WTC11 (cell line): ENCODE measurements around the gene CST5. TPM values are rescaled to one million over a fixed set of nuclear protein-coding genes. Genes with fewer than 3 reads are reported as not detected.

Experiments
- ATAC-seq: fragments of 200-7000 bp; cut with Tn5 transposase; 2 replicates; pipeline ENCODE4 v1.10.0; 2021; ENCODE audit warnings: mild to moderate bottlenecking, moderate library complexity
- CTCF ChIA-PET: fragments of 300-600 bp; sonication (Branson Sonifier 250); formaldehyde crosslinking; loops from one replicate; lab custom pipeline; 2021; ENCODE audit warnings: antibody characterized with exemption; lab: Charles Lee
- POLR2A ChIA-PET: fragments of 350-600 bp; sonication (Branson Sonifier 250); formaldehyde crosslinking; loops from one replicate; lab custom pipeline; 2021; ENCODE audit warnings: antibody characterized with exemption; lab: Charles Lee
- DNase-seq: peaks from one replicate; pipeline ENCODE4 v3.0.0; 2021; ENCODE audit warnings: low spot score
- H3K27ac Mint-ChIP-seq: 2 replicates; pipeline ENCODE4 v1.8.0; 2021; ENCODE audit warnings: mixed read lengths
- H3K27me3 Mint-ChIP-seq: 2 replicates; pipeline ENCODE4 v1.8.0; 2021; ENCODE audit warnings: low read depth, mild to moderate bottlenecking, moderate library complexity, mixed read lengths
- H3K36me3 Mint-ChIP-seq: 2 replicates; pipeline ENCODE4 v1.8.0; 2021; ENCODE audit warnings: mixed read lengths
- H3K4me1 Mint-ChIP-seq: 2 replicates; pipeline ENCODE4 v1.8.0; 2022; ENCODE audit warnings: mixed read lengths
- H3K4me3 Mint-ChIP-seq: 2 replicates; pipeline ENCODE4 v1.8.0; 2021; ENCODE audit warnings: mild to moderate bottlenecking, moderate library complexity, mixed read lengths
- H3K9me3 Mint-ChIP-seq: 2 replicates; pipeline ENCODE4 v1.8.0; 2021; ENCODE audit warnings: mixed read lengths
- CREB1 ChIP-seq: sonication (generic); formaldehyde crosslinking; IDR thresholded peaks from 2 replicates; pipeline ENCODE4 v1.8.0; 2023; ENCODE audit warnings: mild to moderate bottlenecking, missing genetic modification reagents
- CREM ChIP-seq: sonication (generic); formaldehyde crosslinking; IDR thresholded peaks from 2 replicates; pipeline ENCODE4 v1.8.1; 2022; ENCODE audit warnings: mild to moderate bottlenecking, missing genetic modification reagents, moderate library complexity
- FOXJ3 ChIP-seq: sonication (generic); formaldehyde crosslinking; IDR thresholded peaks from 2 replicates; pipeline ENCODE4 v1.9.0; 2021; ENCODE audit warnings: missing genetic modification reagents, mild to moderate bottlenecking, borderline replicate concordance
- HMGXB4 ChIP-seq: sonication (generic); formaldehyde crosslinking; IDR thresholded peaks from 2 replicates; pipeline ENCODE4 v1.8.1; 2023; ENCODE audit warnings: mild to moderate bottlenecking, moderate library complexity, missing genetic modification reagents
- JUN ChIP-seq: sonication (generic); formaldehyde crosslinking; IDR thresholded peaks from 2 replicates; pipeline ENCODE4 v1.8.0; 2023; ENCODE audit warnings: mild to moderate bottlenecking, missing genetic modification reagents
- MYBL2 ChIP-seq: sonication (generic); formaldehyde crosslinking; IDR thresholded peaks from 2 replicates; pipeline ENCODE4 v1.8.1; 2023; ENCODE audit warnings: mild to moderate bottlenecking, moderate library complexity, missing genetic modification reagents
- NFE2L1 ChIP-seq: sonication (generic); formaldehyde crosslinking; IDR thresholded peaks from 2 replicates; pipeline ENCODE4 v1.8.1; 2023; ENCODE audit warnings: missing genetic modification reagents
- NR3C1 ChIP-seq: sonication (generic); formaldehyde crosslinking; conservative IDR thresholded peaks from 2 replicates; pipeline ENCODE4 v1.8.1; 2023; ENCODE audit warnings: low read depth, mild to moderate bottlenecking, missing genetic modification reagents
- PRRX2 ChIP-seq: fragments of 250-450 bp; sonication (Bioruptor Pico); IDR thresholded peaks from 2 replicates; pipeline ENCODE4 v1.8.0; 2021; ENCODE audit warnings: mild to moderate bottlenecking
- RORB ChIP-seq: fragments of 250-450 bp; sonication (Bioruptor Pico); IDR thresholded peaks from 2 replicates; pipeline ENCODE4 v1.9.0; 2021; ENCODE audit warnings: mild to moderate bottlenecking
- SMAD3 ChIP-seq: sonication (generic); formaldehyde crosslinking; IDR thresholded peaks from 2 replicates; pipeline ENCODE4 v1.8.0; 2022; ENCODE audit warnings: missing genetic modification reagents, mild to moderate bottlenecking, borderline replicate concordance
- ZNF121 ChIP-seq: sonication (generic); formaldehyde crosslinking; IDR thresholded peaks from 2 replicates; pipeline ENCODE4 v1.8.0; 2023; ENCODE audit warnings: missing genetic modification reagents
- total RNA-seq: library from RNA; stranded (reverse); gene quantifications from 3 replicates; pipeline ENCODE4 v1.2.3, GENCODE V29; 2021
- TF ChIP-seq, protein P1 (sequence below): sonication (generic); formaldehyde crosslinking; IDR thresholded peaks from 2 replicates; pipeline ENCODE4 v1.8.1; 2023; ENCODE audit warnings: mild to moderate bottlenecking, missing genetic modification reagents, moderate library complexity
- TF ChIP-seq, protein P2 (sequence below): fragments of 250-450 bp; sonication (Bioruptor Pico); IDR thresholded peaks from 2 replicates; pipeline ENCODE4 v1.9.0; 2021; ENCODE audit warnings: mild to moderate bottlenecking, borderline replicate concordance
- TF ChIP-seq, protein P3 (sequence below): sonication (generic); formaldehyde crosslinking; IDR thresholded peaks from 2 replicates; pipeline ENCODE4 v1.8.0; 2022; ENCODE audit warnings: mild to moderate bottlenecking, missing genetic modification reagents
- TF ChIP-seq, protein P4 (sequence below): sonication (generic); formaldehyde crosslinking; IDR thresholded peaks from 2 replicates; pipeline ENCODE4 v1.8.1; 2023; ENCODE audit warnings: mild to moderate bottlenecking, missing genetic modification reagents, borderline replicate concordance

Gene CST5
- total RNA-seq, 1 experiment from 2014 or later, result not detected

DNA sequence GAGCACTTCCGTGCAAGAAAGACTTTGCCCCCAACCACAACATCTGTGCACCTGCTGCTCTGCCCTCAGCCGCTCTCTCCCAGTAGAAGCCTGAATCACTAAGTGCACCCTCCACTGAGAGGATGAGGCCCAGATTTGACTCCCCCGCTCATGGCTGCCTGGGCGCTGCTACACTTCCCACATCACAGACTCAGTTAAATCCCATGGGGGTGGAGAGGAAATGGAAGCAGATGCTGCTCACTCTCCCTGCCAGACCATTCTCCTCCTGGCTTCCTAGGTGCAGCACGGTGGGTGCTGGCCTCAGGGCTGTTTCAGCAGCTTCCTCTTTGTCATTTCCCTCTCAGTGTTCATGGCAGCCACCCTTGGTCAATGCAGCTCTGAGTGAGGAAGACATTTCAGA, 4.8 kb downstream of the CST5 start:
- ATAC-seq, result no peak
- H3K4me3 Mint-ChIP-seq, result no peak overlapping the region
- no peak overlapping the region for H3K27ac Mint-ChIP-seq
- POLR2A ChIA-PET, result no interaction called here
- CTCF ChIA-PET, result no interaction called here
- peaks cover 8% of the 10 kb centered on the region for H3K9me3 Mint-ChIP-seq
- no peak for DNase-seq
- TF ChIP-seq NR3C1 (CRISPR knock-in tag), result no peak
- no peak for TF ChIP-seq ZNF121 (CRISPR knock-in tag)
- no peak for TF ChIP-seq NFE2L1 (CRISPR knock-in tag)
- no peak for TF ChIP-seq PRRX2 (CRISPR knock-in tag)
- TF ChIP-seq SMAD3 (CRISPR knock-in tag), result no peak
- no peak for TF ChIP-seq HMGXB4 (CRISPR knock-in tag)
- peaks cover 12% of the 10 kb centered on the region for H3K27me3 Mint-ChIP-seq
- peaks cover 52% of the 10 kb centered on the region for H3K4me1 Mint-ChIP-seq
- H3K36me3 Mint-ChIP-seq, result no peaks in the 10 kb centered on the region

DNA sequence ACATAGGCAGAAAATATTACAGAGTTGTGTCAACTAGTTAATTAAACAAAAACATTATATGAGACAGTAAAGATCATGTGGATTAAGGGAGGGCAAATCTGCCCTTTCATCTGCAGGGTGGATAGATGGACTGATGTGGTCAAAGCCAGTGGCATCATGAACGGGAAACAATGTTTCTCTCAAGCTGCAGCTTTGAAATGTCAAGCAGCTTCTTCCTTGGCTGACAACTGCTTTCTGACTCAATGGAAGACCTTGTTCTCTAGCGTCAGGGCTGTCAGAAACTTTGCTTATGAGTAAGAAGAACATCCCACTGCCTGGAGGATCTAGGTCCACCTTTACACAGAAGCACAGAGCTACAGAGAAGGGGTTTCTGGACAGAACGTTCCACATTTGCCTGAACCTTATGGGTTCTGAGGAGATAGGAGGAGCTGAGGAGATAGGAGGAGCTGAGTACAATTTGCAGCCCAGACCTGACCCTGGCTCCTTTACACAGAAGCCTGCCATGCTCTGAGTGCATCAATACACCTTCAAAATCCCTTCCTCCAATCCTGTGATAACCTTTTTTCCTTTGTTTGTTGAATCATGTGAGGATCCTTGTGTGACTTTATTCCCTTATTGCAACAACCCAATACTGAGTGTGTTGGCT, 6.1 kb downstream of the CST5 start:
- H3K27me3 Mint-ChIP-seq, result peaks cover 12% of the 10 kb centered on the region
- no peaks in the 10 kb centered on the region for H3K36me3 Mint-ChIP-seq
- ChIA-PET CTCF (no interaction called here), POLR2A (interaction anchor here (0.6 kb wide), 1 partner anchor 122 kb away, joined by 12 read pairs; no protein-coding TSS in a partner anchor)
- peaks cover 64% of the 10 kb centered on the region for H3K4me1 Mint-ChIP-seq
- no peak overlapping the region for H3K27ac Mint-ChIP-seq
- H3K9me3 Mint-ChIP-seq, result peaks cover 8% of the 10 kb centered on the region
- DNase-seq, result no peak
- ATAC-seq, result no peak
- TF ChIP-seq NFE2L1 (CRISPR knock-in tag) (no peak), MYBL2 (CRISPR knock-in tag) (no peak)
- no peak overlapping the region for H3K4me3 Mint-ChIP-seq

GRCh38 chr20:23872065-23872464, 7.5 kb downstream of the CST5 start:
- Mint-ChIP-seq H3K27ac (no peak overlapping the region), H3K36me3 (no peaks in the 10 kb centered on the region), H3K4me3 (no peak overlapping the region), H3K9me3 (peaks cover 8% of the 10 kb centered on the region), H3K4me1 (peaks cover 76% of the 10 kb centered on the region), H3K27me3 (peaks cover 12% of the 10 kb centered on the region)
- ATAC-seq (peak; percentile 21; the same call in 1 of the 2 replicates), DNase-seq (no peak)
- CTCF ChIA-PET, result no interaction called here
- POLR2A ChIA-PET, result no interaction called here
- TF ChIP-seq, protein P1, sequence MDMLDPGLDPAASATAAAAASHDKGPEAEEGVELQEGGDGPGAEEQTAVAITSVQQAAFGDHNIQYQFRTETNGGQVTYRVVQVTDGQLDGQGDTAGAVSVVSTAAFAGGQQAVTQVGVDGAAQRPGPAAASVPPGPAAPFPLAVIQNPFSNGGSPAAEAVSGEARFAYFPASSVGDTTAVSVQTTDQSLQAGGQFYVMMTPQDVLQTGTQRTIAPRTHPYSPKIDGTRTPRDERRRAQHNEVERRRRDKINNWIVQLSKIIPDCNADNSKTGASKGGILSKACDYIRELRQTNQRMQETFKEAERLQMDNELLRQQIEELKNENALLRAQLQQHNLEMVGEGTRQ (CRISPR knock-in tag), result peak; percentile 60
- TF ChIP-seq CREB1, result no peak

GRCh38 chr20:23870461-23870860, 9.1 kb downstream of the CST5 start:
- Mint-ChIP-seq H3K27ac (peak overlapping the region; percentile 42; the same call in 1 of the 2 replicates), H3K4me1 (peaks cover 83% of the 10 kb centered on the region), H3K27me3 (peaks cover 12% of the 10 kb centered on the region), H3K9me3 (peaks cover 8% of the 10 kb centered on the region), H3K4me3 (no peak overlapping the region), H3K36me3 (no peaks in the 10 kb centered on the region)
- ChIA-PET CTCF (interaction anchor here (1.5 kb wide), 1 partner anchor 108 kb away, joined by 3 read pairs; no protein-coding TSS in a partner anchor), POLR2A (no interaction called here)
- DNase-seq, result no peak
- peak; percentile 6; the same call in 1 of the 2 replicates for ATAC-seq
- TF ChIP-seq RORB (CRISPR knock-in tag) (no peak), JUN (CRISPR knock-in tag) (no peak), CREM (CRISPR knock-in tag) (no peak), FOXJ3 (CRISPR knock-in tag) (no peak)
- TF ChIP-seq, protein P2, sequence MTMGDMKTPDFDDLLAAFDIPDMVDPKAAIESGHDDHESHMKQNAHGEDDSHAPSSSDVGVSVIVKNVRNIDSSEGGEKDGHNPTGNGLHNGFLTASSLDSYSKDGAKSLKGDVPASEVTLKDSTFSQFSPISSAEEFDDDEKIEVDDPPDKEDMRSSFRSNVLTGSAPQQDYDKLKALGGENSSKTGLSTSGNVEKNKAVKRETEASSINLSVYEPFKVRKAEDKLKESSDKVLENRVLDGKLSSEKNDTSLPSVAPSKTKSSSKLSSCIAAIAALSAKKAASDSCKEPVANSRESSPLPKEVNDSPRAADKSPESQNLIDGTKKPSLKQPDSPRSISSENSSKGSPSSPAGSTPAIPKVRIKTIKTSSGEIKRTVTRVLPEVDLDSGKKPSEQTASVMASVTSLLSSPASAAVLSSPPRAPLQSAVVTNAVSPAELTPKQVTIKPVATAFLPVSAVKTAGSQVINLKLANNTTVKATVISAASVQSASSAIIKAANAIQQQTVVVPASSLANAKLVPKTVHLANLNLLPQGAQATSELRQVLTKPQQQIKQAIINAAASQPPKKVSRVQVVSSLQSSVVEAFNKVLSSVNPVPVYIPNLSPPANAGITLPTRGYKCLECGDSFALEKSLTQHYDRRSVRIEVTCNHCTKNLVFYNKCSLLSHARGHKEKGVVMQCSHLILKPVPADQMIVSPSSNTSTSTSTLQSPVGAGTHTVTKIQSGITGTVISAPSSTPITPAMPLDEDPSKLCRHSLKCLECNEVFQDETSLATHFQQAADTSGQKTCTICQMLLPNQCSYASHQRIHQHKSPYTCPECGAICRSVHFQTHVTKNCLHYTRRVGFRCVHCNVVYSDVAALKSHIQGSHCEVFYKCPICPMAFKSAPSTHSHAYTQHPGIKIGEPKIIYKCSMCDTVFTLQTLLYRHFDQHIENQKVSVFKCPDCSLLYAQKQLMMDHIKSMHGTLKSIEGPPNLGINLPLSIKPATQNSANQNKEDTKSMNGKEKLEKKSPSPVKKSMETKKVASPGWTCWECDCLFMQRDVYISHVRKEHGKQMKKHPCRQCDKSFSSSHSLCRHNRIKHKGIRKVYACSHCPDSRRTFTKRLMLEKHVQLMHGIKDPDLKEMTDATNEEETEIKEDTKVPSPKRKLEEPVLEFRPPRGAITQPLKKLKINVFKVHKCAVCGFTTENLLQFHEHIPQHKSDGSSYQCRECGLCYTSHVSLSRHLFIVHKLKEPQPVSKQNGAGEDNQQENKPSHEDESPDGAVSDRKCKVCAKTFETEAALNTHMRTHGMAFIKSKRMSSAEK (CRISPR knock-in tag), result 0 out of 2 replicates have a peak, but pooled peaks have one; percentile 37
- TF ChIP-seq, protein P3, sequence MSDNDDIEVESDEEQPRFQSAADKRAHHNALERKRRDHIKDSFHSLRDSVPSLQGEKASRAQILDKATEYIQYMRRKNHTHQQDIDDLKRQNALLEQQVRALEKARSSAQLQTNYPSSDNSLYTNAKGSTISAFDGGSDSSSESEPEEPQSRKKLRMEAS (CRISPR knock-in tag), result peak; percentile 52; the same call in 1 of the 2 replicates
- TF ChIP-seq, protein P1 (CRISPR knock-in tag), result no peak
- TF ChIP-seq, protein P4, sequence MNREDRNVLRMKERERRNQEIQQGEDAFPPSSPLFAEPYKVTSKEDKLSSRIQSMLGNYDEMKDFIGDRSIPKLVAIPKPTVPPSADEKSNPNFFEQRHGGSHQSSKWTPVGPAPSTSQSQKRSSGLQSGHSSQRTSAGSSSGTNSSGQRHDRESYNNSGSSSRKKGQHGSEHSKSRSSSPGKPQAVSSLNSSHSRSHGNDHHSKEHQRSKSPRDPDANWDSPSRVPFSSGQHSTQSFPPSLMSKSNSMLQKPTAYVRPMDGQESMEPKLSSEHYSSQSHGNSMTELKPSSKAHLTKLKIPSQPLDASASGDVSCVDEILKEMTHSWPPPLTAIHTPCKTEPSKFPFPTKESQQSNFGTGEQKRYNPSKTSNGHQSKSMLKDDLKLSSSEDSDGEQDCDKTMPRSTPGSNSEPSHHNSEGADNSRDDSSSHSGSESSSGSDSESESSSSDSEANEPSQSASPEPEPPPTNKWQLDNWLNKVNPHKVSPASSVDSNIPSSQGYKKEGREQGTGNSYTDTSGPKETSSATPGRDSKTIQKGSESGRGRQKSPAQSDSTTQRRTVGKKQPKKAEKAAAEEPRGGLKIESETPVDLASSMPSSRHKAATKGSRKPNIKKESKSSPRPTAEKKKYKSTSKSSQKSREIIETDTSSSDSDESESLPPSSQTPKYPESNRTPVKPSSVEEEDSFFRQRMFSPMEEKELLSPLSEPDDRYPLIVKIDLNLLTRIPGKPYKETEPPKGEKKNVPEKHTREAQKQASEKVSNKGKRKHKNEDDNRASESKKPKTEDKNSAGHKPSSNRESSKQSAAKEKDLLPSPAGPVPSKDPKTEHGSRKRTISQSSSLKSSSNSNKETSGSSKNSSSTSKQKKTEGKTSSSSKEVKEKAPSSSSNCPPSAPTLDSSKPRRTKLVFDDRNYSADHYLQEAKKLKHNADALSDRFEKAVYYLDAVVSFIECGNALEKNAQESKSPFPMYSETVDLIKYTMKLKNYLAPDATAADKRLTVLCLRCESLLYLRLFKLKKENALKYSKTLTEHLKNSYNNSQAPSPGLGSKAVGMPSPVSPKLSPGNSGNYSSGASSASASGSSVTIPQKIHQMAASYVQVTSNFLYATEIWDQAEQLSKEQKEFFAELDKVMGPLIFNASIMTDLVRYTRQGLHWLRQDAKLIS (CRISPR knock-in tag), result no peak
